Tibial nerve (tissue), 4 donors: Measurements from ENCODE around the gene KLHL30. TPM values are rescaled to one million over a fixed set of nuclear protein-coding genes. Genes with fewer than 3 reads are reported as not detected.

Source experiments
- DNase-seq, 2 donors: peaks; one replicate each; pipeline ENCODE4 v3.0.0-alpha.2; 2019; ENCODE audit warnings: low spot score in 2 of 2
- H3K27ac ChIP-seq, 4 donors: fragments of 200-600 bp; sonication (generic) in 3 of 4; one replicate each; pipeline ENCODE4 v1.5.1; 2017 to 2019; ENCODE audit warnings: mild to moderate bottlenecking in 1 of 4
- H3K27me3 ChIP-seq, 2 donors: fragments of 200-600 bp; sonication (generic) in 1 of 2; one replicate each; pipeline versions ENCODE4 v1.5.1 to v1.6.0; 2017 to 2019
- H3K36me3 ChIP-seq, 3 donors: fragments of 200-600 bp; sonication (generic); one replicate each; pipeline ENCODE4 v1.5.1; 2018 to 2019
- H3K4me1 ChIP-seq, 4 donors: fragments of 200-600 bp; sonication (generic) in 3 of 4; one replicate each; pipeline ENCODE4 v1.5.1; 2017 to 2019
- H3K4me3 ChIP-seq, 4 donors: fragments of 200-600 bp; sonication (generic) in 3 of 4; one replicate each; pipeline ENCODE4 v1.5.1; 2017 to 2019; ENCODE audit warnings: mild to moderate bottlenecking in 1 of 4, moderate library complexity in 1 of 4
- H3K9me3 ChIP-seq, 4 donors: fragments of 200-600 bp; sonication (generic) in 3 of 4; one replicate each; pipeline ENCODE4 v1.5.1; 2017 to 2019
- CTCF ChIP-seq, 5 experiments: fragments of 200-600 bp in 3 of 5; fragments of 450-650 bp in 2 of 5; sonication (generic) in 3 of 5; IDR thresholded peaks; one replicate each; pipeline ENCODE4 v1.5.1; 2016 to 2019; ENCODE audit warnings: antibody characterized with exemption in 5 of 5, mild to moderate bottlenecking in 3 of 5, moderate library complexity in 2 of 5
- EP300 ChIP-seq, 2 donors: sonication (generic); formaldehyde crosslinking; IDR thresholded peaks; one replicate each; pipeline ENCODE4 v1.6.1; 2017; ENCODE audit warnings: antibody characterized with exemption in 2 of 2, mild to moderate bottlenecking in 1 of 2
- POLR2A ChIP-seq, 2 donors: fragments of 450-650 bp; IDR thresholded peaks; one replicate each; pipeline ENCODE4 v1.6.1; 2017; ENCODE audit warnings: antibody characterized with exemption in 2 of 2, mild to moderate bottlenecking in 2 of 2, moderate library complexity in 2 of 2
- WGBS, 2 donors: methylation state at CpG; one replicate each; pipeline ENCODE4 v1.1.5; 2018; 5-methylcytosine and 5-hydroxymethylcytosine counted together
- total RNA-seq, 4 donors: library from RNA; depleted of rRNA; stranded (reverse); fragments of >200 nt; gene quantifications; one replicate each; pipeline ENCODE4 v1.1.0, GENCODE V29; 2016

KLHL30 gene
- total RNA-seq, 4 donors from 2014 or later: 0.63 to 2.1 (median 1.6) TPM

DNA sequence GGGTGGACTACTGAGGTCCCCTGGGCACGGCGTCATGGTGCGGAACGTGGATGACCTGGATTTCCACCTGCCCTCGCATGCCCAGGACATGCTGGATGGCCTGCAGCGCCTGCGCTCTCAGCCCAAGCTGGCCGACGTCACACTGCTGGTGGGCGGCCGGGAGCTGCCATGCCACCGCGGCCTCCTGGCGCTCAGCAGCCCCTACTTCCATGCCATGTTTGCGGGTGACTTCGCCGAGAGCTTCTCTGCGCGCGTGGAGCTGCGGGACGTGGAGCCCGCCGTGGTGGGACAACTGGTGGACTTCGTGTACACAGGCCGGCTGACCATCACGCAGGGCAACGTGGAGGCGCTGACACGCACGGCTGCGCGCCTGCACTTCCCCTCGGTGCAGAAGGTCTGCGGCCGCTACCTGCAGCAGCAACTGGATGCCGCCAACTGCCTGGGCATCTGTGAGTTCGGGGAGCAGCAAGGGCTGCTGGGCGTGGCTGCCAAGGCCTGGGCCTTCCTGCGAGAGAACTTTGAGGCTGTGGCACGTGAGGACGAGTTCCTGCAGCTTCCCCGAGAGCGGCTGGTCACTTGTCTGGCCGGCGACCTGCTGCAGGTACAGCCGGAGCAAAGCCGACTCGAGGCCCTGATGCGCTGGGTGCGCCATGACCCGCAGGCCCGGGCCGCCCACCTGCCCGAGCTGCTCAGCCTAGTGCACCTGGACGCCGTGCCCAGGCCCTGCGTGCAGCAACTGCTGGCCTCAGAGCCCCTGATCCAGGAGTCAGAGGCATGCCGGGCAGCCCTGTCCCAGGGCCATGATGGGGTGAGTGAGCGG is 2.5 kb downstream of the KLHL30 start:
- Histone ChIP-seq H3K9me3 (no peaks in the 10 kb centered on the region), H3K36me3 (no peaks in the 10 kb centered on the region), H3K27ac (no peak overlapping the region), H3K4me1 (peaks cover 0 to 20% (median 5%) of the 10 kb centered on the region in 4 donors), H3K27me3 (peaks cover 0 to 9% of the 10 kb centered on the region in 2 donors), H3K4me3 (no peak overlapping the region)
- DNase-seq: no peak
- WGBS, 2 donors: 90 to 92% methylated on average over 44 to 49 of the region's 60 CpGs
- TF ChIP-seq EP300 (IDR thresholded peaks at IDR 0.05): no peak
- TF ChIP-seq CTCF (IDR thresholded peaks at IDR 0.05): no peak
- no peak for TF ChIP-seq POLR2A (IDR thresholded peaks at IDR 0.05)

- H3K4me3 ChIP-seq: no peak overlapping the region
- H3K4me1 ChIP-seq: peaks cover 0 to 20% (median 5%) of the 10 kb centered on the region in 4 donors
- no peak overlapping the region for H3K27ac ChIP-seq
- WGBS, 2 donors: 55 to 69% methylated on average over 10 of the region's 10 CpGs
- H3K27me3 ChIP-seq: peaks cover 0 to 9% of the 10 kb centered on the region in 2 donors
- TF ChIP-seq CTCF (IDR thresholded peaks at IDR 0.05): no peak
- TF ChIP-seq POLR2A (IDR thresholded peaks at IDR 0.05): no peak
- TF ChIP-seq EP300 (IDR thresholded peaks at IDR 0.05): no peak
- no peaks in the 10 kb centered on the region for H3K9me3 ChIP-seq
- no peak for DNase-seq
- H3K36me3 ChIP-seq: no peaks in the 10 kb centered on the region
Observed at GRCh38 chr2:238141541-238142318, 3.3 kb downstream of the KLHL30 start.

DNA sequence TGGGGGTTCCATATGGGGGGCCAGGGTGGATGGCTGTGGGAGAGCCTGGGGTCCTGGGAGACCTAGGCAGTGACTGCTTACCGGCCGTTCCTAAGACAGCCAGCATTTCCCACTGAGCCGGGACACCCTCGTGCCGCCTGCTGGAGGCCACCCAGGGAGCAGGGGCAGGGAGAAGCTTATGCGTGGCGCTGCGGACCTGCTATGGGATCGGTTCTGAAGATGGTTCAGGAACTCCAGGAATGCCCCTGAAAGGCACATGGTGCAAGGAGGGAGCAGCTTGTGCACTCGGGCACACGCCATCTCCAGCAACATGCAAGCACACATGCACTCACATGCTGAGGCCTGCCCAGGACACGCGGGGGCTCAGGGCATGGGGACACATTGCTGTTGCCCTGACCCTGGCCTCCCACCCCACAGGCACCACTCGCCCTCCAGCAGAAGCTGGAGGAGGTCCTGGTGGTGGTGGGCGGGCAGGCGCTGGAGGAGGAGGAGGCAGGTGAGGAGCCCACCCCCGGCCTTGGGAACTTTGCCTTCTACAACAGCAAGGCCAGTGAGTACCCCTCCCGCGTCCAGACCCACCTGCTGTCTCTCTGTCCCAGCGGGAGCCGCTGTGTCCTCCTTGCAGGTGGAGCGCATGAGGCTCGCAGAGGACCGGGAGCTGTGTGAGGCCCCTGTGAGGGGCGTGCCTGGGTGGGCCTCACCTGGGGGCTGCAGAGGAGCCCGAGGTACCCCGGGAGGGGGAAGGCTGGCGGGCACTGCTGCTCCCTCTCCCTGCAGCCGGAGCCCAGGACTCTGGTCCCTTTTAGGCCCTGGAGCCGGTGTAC is 4.1 kb downstream of the KLHL30 start:
- H3K36me3 ChIP-seq: no peaks in the 10 kb centered on the region
- H3K27me3 ChIP-seq: peaks cover 0 to 9% of the 10 kb centered on the region in 2 donors
- H3K27ac ChIP-seq: no peak overlapping the region
- 69 to 82% methylated on average over 19 to 23 of the region's 30 CpGs for WGBS, 2 donors
- no peak for DNase-seq
- H3K4me1 ChIP-seq: peaks cover 0 to 20% (median 5%) of the 10 kb centered on the region in 4 donors
- no peak overlapping the region for H3K4me3 ChIP-seq
- TF ChIP-seq CTCF (IDR thresholded peaks at IDR 0.05): no peak
- TF ChIP-seq POLR2A (IDR thresholded peaks at IDR 0.05): no peak
- TF ChIP-seq EP300 (IDR thresholded peaks at IDR 0.05): no peak
- no peaks in the 10 kb centered on the region for H3K9me3 ChIP-seq

DNA sequence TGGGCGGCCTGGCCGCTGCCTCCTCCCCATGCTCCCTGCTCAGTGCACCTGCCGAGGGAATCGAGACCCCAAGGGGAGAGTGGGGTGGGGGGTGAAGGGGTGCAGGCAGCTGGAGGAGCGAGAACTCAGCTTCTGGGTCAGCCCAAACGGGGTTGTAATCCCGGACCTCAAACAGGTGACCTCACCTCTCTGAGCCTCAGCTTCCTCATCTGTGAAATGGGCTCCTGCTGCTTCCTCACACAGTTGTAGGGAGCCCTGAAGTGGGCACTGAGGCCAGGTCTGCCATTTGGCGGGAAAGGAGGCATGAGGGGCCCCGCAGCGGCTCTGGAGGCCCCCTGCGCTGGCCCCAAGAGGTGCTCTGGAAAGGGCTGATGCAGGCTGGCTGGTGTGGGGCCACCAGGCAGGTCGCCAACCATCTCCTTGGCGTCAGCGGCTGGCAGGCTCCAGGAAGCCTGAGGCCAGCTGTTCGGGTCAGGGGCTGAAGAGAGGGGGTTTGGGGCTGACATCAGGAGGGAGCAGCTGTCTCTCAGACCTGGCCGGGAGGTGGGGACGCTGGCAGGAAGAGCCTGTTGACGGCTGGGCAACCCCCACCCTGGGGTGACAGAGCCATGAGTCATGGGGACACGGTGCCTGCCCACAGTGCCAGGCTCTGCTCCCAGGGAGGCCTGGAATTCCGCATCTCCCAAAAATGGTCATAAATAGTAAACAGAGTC is 4.9 kb downstream of the KLHL30 start:
- Histone ChIP-seq H3K27me3 (peaks cover 0 to 9% of the 10 kb centered on the region in 2 donors), H3K9me3 (no peaks in the 10 kb centered on the region), H3K4me3 (no peak overlapping the region), H3K27ac (no peak overlapping the region), H3K4me1 (peaks cover 0 to 14% (median 5%) of the 10 kb centered on the region in 4 donors), H3K36me3 (no peaks in the 10 kb centered on the region)
- DNase-seq: no peak
- WGBS, 2 donors: 81 to 86% methylated on average over 15 to 18 of the region's 20 CpGs
- TF ChIP-seq EP300 (IDR thresholded peaks at IDR 0.05): no peak
- no peak for TF ChIP-seq CTCF (IDR thresholded peaks at IDR 0.05)
- no peak for TF ChIP-seq POLR2A (IDR thresholded peaks at IDR 0.05)
